A549 treated with Mapracorat at 1 μM for 4 hours (cell line): ENCODE results near the gene AP2S1. TPM values are rescaled to one million over a fixed set of nuclear protein-coding genes. Genes with fewer than 3 reads are reported as not detected.

ENCODE experiments used
- total RNA-seq: library from RNA; stranded (reverse); fragments of 200-300 nt; extraction: Qiagen RNA extraction; gene quantifications from 5 replicates; pipeline ENCODE4 v1.2.3, GENCODE V29; 2022

The AP2S1 gene
- total RNA-seq: 243 to 319 TPM (median 310 TPM) in 5 replicates

GRCh38 chr19:46850228-46851203 lies at the start of gene AP2S1:
TSS of gene AP2S1 (minus strand) at chr19:46850846. CDS start at chr19:46850766, 80 bp downstream.

DNA sequence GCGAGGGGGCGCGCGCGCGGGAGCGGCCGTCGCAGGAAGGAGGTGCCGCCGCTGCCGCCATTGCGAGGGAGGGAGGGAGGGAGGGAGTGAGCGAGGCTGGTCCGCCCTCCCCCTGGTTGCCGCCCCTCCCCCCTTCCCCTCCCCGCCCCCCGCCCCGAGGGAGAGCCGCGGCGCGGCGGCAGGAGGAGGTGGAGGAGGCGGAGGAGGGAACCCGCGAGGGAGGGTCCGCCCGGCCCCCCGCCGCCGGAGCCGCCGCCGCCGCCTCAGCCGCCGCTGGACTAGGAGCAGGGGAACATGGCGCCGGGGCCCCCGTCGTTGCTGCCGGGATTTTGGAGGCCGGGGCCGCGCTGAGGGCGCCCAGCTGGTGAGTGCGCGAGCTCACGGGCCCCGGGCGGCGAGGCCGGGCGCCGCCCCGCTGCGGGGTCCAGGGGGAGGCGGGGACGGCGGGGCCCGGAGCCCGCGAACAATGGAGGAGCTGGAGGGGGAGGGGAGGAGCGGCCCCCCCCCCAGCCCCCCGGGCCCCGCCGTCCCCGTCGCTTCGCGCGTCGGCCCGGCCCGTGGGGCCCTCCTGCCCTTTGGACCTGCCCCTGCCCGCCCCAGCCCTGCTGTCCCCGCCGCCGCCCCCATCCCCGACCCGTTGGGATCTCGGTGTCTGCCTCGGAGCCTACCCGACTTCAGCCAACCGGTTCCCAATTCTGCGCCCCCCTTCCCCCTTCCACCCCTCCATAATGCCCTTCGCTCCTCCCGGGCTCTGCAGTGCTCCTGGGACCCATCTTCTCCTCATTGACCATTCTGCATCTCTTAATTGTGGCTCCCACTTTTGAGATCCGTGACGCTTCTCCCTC lies 10.4 kb upstream of the AP2S1 start, which contains the start of gene ARHGAP35:
Gene ARHGAP35 (plus strand): TSS at position 152 of the 845 bp plus-strand sequence. CDS start 57,679 bp downstream, outside the sequence.

DNA sequence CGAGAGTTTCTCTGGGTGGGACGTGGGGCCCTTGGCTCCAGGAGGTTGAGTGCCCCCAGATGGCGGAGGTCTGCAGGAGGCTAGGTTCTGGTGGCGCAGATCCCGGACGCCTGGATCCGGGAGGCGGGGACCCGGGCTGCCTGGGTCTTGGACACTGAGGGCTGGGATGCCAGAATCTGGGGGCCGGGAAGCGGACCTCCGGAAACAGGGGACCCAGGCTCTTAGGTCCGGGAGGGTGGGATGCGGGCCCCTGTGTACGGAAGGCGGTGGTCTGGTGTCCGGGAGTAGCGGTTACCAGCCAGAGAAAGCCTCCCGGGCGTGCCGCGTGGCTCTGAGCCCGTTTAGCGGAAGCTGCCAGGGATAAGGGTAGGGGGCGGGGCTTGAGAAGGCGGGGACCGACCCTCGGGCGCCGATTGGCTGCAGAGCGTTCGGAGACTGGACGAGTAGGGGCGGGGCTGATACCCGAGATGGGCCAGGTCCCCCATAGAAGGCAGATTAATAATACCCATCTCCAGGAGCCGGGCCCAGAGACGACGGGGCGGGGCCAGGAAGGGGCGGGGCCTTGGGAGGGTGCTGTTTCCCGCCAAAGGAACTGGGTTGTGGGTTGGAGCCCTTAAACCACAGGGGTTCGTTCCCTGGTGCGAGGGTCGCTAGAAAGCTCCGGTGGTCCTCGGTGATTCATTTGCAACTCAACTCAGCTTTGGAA lies 62.2 kb downstream of the AP2S1 start, which contains the start of gene SLC1A5:
Gene SLC1A5 (minus strand): TSS at position 333 of the 706 bp plus-strand sequence. CDS start 629 bp downstream, outside the sequence.

Other genes starting within 250 kb of the AP2S1 start
- 206 to 250 TPM (median 239 TPM) in 5 replicates for gene CALM3, start 249.5 kb downstream of the AP2S1 start, total RNA-seq
- 0.06 to 0.10 TPM (median 0.06 TPM) in 3 of 5 replicates, not detected in the others for gene PTGIR, start 225.8 kb downstream of the AP2S1 start, total RNA-seq
- not detected in 5 replicates for gene GNG8, start 214.6 kb downstream of the AP2S1 start, total RNA-seq
- 0.18 to 0.44 TPM (median 0.31 TPM) in 5 replicates for gene DACT3, start 189.7 kb downstream of the AP2S1 start, total RNA-seq
- 21.7 to 32.7 TPM (median 27.7 TPM) in 5 replicates for gene PRKD2, start 133.7 kb downstream of the AP2S1 start, total RNA-seq
- gene FKRP, start 104.8 kb downstream of the AP2S1 start, total RNA-seq: 17.0 to 20.7 TPM (median 20.3 TPM) in 5 replicates
- gene STRN4, start 104.4 kb downstream of the AP2S1 start, total RNA-seq: 72.2 to 89.3 TPM (median 85.8 TPM) in 5 replicates
- 201 to 249 TPM (median 205 TPM) in 5 replicates for gene SLC1A5, start 62.3 kb downstream of the AP2S1 start, total RNA-seq
- gene ARHGAP35, start 10.2 kb upstream of the AP2S1 start, total RNA-seq: 22.9 to 30.2 TPM (median 27.9 TPM) in 5 replicates
- gene NPAS1, start 169.0 kb upstream of the AP2S1 start, total RNA-seq: 6.0 to 9.0 TPM (median 6.7 TPM) in 5 replicates
- 32.2 to 84.4 TPM (median 82.9 TPM) in 5 replicates for gene TMEM160, start 197.8 kb upstream of the AP2S1 start, total RNA-seq